ENCODE measurements around the gene TLE6.

Gene TLE6

GRCh38 chr19:3038214-3038613, 60.9 kb downstream of the TLE6 start:
- no peak for DNase-seq (ENCODE audit: low read depth, low spot score)
- POLR2A ChIA-PET, result no interaction called here
- CTCF ChIA-PET, result interaction anchor here (2.0 to 2.6 kb wide), 2 partner anchors 37 to 71 kb away, joined by 5 to 10 read pairs; no protein-coding TSS in a partner anchor
- H3K4me3 ChIP-seq (ENCODE audit: low read depth, low read length), result no peak overlapping the region
- TF ChIP-seq CTCF (IDR thresholded peaks at IDR 0.05; ENCODE audit: insufficient read depth, low read length, missing control alignments), result no peak

- no peak for TF ChIP-seq CTCF (IDR thresholded peaks at IDR 0.05; ENCODE audit: insufficient read depth, low read length, missing control alignments)
- no peak overlapping the region for H3K4me3 ChIP-seq (ENCODE audit: low read depth, low read length)
- DNase-seq (ENCODE audit: low read depth, low spot score), result no peak
- CTCF ChIA-PET, result interaction anchor here (2.0 kb wide), 1 partner anchor 36 kb away, joined by 5 read pairs; no protein-coding TSS in a partner anchor
- POLR2A ChIA-PET, result no interaction called here
Observed at GRCh38 chr19:3039125-3039524, 61.8 kb downstream of the TLE6 start.

GRCh38 chr19:3039641-3040077, 62.3 kb downstream of the TLE6 start:
- no peak for TF ChIP-seq CTCF (IDR thresholded peaks at IDR 0.05; ENCODE audit: insufficient read depth, low read length, missing control alignments)
- no peak for DNase-seq (ENCODE audit: low read depth, low spot score)
- no peak overlapping the region for H3K4me3 ChIP-seq (ENCODE audit: low read depth, low read length)
- ChIA-PET POLR2A (no interaction called here), CTCF (interaction anchor here (2.0 kb wide), 1 partner anchor 36 kb away, joined by 5 read pairs; no protein-coding TSS in a partner anchor)

GRCh38 chr19:3041327-3041726, 64.0 kb downstream of the TLE6 start:
- ChIA-PET CTCF (interaction anchor here (1.0 kb wide), 2 partner anchors 13 to 120 kb away, joined by 3 to 4 read pairs; no protein-coding TSS in a partner anchor), POLR2A (interaction anchor here (1.0 kb wide), 1 partner anchor 91 kb away, joined by 3 read pairs; no protein-coding TSS in a partner anchor)

GRCh38 chr19:3041761-3042620, 64.6 kb downstream of the TLE6 start:
- TF ChIP-seq CTCF (IDR thresholded peaks at IDR 0.05; ENCODE audit: insufficient read depth, low read length, missing control alignments), result no peak
- ChIA-PET POLR2A (interaction anchor here (1.0 kb wide), 1 partner anchor 91 kb away, joined by 3 read pairs; no protein-coding TSS in a partner anchor), CTCF (interaction anchor here (1.0 to 1.5 kb wide), 2 partner anchors 13 kb away, joined by 4 read pairs; no protein-coding TSS in a partner anchor)
- DNase-seq (ENCODE audit: low read depth, low spot score), result no peak
- H3K4me3 ChIP-seq (ENCODE audit: low read depth, low read length), result no peak overlapping the region

More at GRCh38 chr19:3041327-3041726, 64.0 kb downstream of the TLE6 start:
- DNase-seq (ENCODE audit: low read depth, low spot score), result no peak
- H3K4me3 ChIP-seq (ENCODE audit: low read depth, low read length), result no peak overlapping the region
- TF ChIP-seq CTCF (IDR thresholded peaks at IDR 0.05; ENCODE audit: insufficient read depth, low read length, missing control alignments), result no peak

GRCh38 chr19:3042621-3043267, 65.4 kb downstream of the TLE6 start:
- TF ChIP-seq CTCF (IDR thresholded peaks at IDR 0.05; ENCODE audit: insufficient read depth, low read length, missing control alignments), result no peak
- POLR2A ChIA-PET, result no interaction called here
- DNase-seq (ENCODE audit: low read depth, low spot score), result no peak
- CTCF ChIA-PET, result interaction anchor here (0.9 to 1.5 kb wide), 2 partner anchors 12 to 60 kb away, joined by 3 to 4 read pairs; no protein-coding TSS in a partner anchor
- H3K4me3 ChIP-seq (ENCODE audit: low read depth, low read length), result no peak overlapping the region

Data from AG04449 (cell line).